Hepatocyte (in vitro differentiated cells): ENCODE results near the gene MAMDC2. TPM values are rescaled to one million over a fixed set of nuclear protein-coding genes. Genes with fewer than 3 reads are reported as not detected.

Experiments
- DNase-seq: peaks from one replicate; pipeline ENCODE4 v3.0.0-alpha.2; 2016; ENCODE audit warnings: low spot score
- H2AFZ ChIP-seq: fragments of 200-600 bp; sonication (generic); 2 replicates; pipeline ENCODE4 v1.6.0; 2016; ENCODE audit warnings: antibody characterized with exemption, mild to moderate bottlenecking
- H3K27ac ChIP-seq: fragments of 200-600 bp; sonication (generic); 2 replicates; pipeline ENCODE4 v1.5.1; 2016; ENCODE audit warnings: mild to moderate bottlenecking
- H3K27me3 ChIP-seq: fragments of 200-600 bp; sonication (generic); 2 replicates; pipeline ENCODE4 v1.6.1; 2016
- H3K36me3 ChIP-seq: fragments of 200-600 bp; sonication (generic); replicated peaks from 2 replicates; pipeline ENCODE4 v1.5.1; 2016; ENCODE audit warnings: low read depth; ENCODE audit not compliant: insufficient read depth
- H3K4me1 ChIP-seq: fragments of 200-600 bp; sonication (generic); 2 replicates; pipeline ENCODE4 v1.5.1; 2016; ENCODE audit warnings: mild to moderate bottlenecking, moderate library complexity; ENCODE audit not compliant: insufficient read depth
- H3K4me2 ChIP-seq: fragments of 200-600 bp; sonication (generic); 2 replicates; pipeline ENCODE4 v1.6.0; 2016
- H3K4me3 ChIP-seq: fragments of 200-600 bp; sonication (generic); 2 replicates; pipeline ENCODE4 v1.5.1; 2016; ENCODE audit warnings: mild to moderate bottlenecking
- H3K79me2 ChIP-seq: fragments of 200-600 bp; sonication (generic); 2 replicates; pipeline ENCODE4 v1.6.0; 2017; ENCODE audit warnings: mild to moderate bottlenecking
- H3K9me2 ChIP-seq: fragments of 200-600 bp; sonication (generic); replicated peaks from 2 replicates; pipeline ENCODE4 v1.6.0; 2017; ENCODE audit warnings: mild to moderate bottlenecking; ENCODE audit not compliant: insufficient read depth
- H3K9me3 ChIP-seq: fragments of 200-600 bp; sonication (generic); 2 replicates; pipeline ENCODE4 v1.5.1; 2016; ENCODE audit warnings: low read depth, mild to moderate bottlenecking
- H4K20me1 ChIP-seq: fragments of 200-600 bp; sonication (generic); 2 replicates; pipeline ENCODE4 v1.6.0; 2016; ENCODE audit warnings: mild to moderate bottlenecking; ENCODE audit not compliant: insufficient read depth, poor library complexity, severe bottlenecking
- EZH2 ChIP-seq: fragments of 200-600 bp; sonication (generic); IDR thresholded peaks from 2 replicates; pipeline ENCODE4 v1.6.1; 2016; ENCODE audit warnings: antibody characterized with exemption, mild to moderate bottlenecking, borderline replicate concordance
- EZH2phosphoT487 ChIP-seq: fragments of 200-600 bp; sonication (generic); IDR thresholded peaks from one replicate; pipeline ENCODE4 v1.6.1; 2018; ENCODE audit warnings: antibody characterized with exemption, mild to moderate bottlenecking, low read depth, moderate library complexity; ENCODE audit not compliant: unreplicated experiment, severe bottlenecking
- WGBS: methylation state at CpG from one replicate; pipeline ENCODE4 v1.1.6; 2016; ENCODE audit warnings: low lambda C conversion rate; ENCODE audit errors: missing lambda C conversion rate; 5-methylcytosine and 5-hydroxymethylcytosine counted together
- polyA plus RNA-seq: library from polyadenylated mRNA; unstranded; fragments of >200 nt; fragmentation: Nextera tagmentation; extraction: Ambion mirVana; gene quantifications from 2 replicates; pipeline ENCODE4 v1.2.1, GENCODE V29; 2016
- total RNA-seq: library from RNA; depleted of rRNA; stranded (reverse); fragments of >200 nt; gene quantifications from 2 replicates; pipeline ENCODE4 v1.2.3, GENCODE V29; 2014
- TF ChIP-seq, protein P1 (sequence below): fragments of 200-600 bp; sonication (generic); IDR thresholded peaks from 2 replicates; pipeline ENCODE4 v1.5.1; 2016; ENCODE audit warnings: antibody characterized with exemption, mild to moderate bottlenecking; ENCODE audit not compliant: poor library complexity

Gene MAMDC2
- total and polyA plus RNA-seq, 2 experiments from 2014 or later = 0.65 to 1.9 TPM

DNA sequence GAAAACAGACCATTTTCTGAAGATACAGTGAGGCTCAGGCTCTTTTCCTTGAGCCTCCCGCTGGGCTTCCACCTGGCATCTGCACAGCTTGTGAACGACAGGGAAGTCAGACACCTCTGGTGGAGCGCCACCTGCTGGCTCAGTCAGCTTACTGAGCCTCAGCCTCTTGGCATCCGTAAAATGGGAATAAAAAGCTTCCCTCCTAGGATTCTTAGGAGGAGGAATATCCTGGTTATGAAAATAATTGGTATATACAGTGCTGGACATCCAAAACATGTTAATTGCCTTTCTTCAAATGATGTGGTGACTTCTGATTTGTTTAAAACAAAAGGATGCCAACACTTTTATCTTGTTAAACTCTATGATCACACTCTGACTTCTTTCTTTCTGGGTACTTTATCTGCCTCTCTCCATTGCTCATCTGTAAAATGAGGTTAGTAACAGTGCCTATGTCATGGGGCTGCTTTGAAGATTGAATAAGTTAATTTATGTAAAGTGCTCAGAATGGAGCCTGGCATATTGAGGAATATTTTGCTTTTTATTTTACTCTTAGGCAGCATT is 67.5 kb downstream of the MAMDC2 start:
- Histone ChIP-seq H3K36me3 (no peaks in the 10 kb centered on the region), H3K4me1 (no peaks in the 10 kb centered on the region), H4K20me1 (no peaks in the 10 kb centered on the region), H3K79me2 (no peaks in the 10 kb centered on the region), H3K4me3 (no peak overlapping the region), H3K9me3 (no peaks in the 10 kb centered on the region), H3K9me2 (no peaks in the 10 kb centered on the region), H3K4me2 (no peak overlapping the region), H3K27me3 (no peaks in the 10 kb centered on the region), H2AFZ (no peak overlapping the region), H3K27ac (no peak overlapping the region)
- TF ChIP-seq, protein P1, sequence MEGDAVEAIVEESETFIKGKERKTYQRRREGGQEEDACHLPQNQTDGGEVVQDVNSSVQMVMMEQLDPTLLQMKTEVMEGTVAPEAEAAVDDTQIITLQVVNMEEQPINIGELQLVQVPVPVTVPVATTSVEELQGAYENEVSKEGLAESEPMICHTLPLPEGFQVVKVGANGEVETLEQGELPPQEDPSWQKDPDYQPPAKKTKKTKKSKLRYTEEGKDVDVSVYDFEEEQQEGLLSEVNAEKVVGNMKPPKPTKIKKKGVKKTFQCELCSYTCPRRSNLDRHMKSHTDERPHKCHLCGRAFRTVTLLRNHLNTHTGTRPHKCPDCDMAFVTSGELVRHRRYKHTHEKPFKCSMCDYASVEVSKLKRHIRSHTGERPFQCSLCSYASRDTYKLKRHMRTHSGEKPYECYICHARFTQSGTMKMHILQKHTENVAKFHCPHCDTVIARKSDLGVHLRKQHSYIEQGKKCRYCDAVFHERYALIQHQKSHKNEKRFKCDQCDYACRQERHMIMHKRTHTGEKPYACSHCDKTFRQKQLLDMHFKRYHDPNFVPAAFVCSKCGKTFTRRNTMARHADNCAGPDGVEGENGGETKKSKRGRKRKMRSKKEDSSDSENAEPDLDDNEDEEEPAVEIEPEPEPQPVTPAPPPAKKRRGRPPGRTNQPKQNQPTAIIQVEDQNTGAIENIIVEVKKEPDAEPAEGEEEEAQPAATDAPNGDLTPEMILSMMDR = peak; percentile 84
- no peak for TF ChIP-seq EZH2
- TF ChIP-seq EZH2phosphoT487 = no peak
- WGBS = 16% methylated on average over 4 of the region's 4 CpGs
- peak; percentile 86 for DNase-seq

DNA sequence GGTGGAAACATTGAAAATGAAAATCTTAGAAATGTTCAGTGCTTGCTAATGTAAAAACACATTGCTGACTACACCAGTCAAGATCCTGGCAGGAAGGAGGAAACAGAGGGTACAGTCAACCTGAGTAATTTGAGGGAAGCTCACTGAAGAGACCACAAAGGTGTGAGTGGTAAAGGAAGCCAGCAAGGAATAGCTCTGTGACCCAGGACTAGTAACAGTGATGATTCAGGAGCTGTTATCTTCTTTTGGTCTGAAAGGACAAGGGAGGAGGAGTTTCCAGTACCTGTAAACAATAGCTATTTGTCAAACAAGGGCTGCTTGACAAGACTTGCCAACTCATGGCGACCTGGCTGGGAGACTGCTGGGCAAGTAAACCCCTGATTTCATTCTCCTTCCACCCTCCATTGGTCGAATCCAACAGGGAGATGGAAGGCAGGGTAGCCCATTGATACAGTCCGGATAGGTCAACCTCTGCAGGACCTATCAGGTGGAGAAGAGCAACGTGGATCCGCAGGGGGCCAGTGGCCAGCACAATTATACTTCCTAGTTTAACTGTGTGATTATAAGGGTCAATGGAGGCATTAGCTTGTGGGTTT is 68.1 kb downstream of the MAMDC2 start:
- Histone ChIP-seq H3K9me2 (no peaks in the 10 kb centered on the region), H3K79me2 (no peaks in the 10 kb centered on the region), H4K20me1 (no peaks in the 10 kb centered on the region), H3K4me1 (no peaks in the 10 kb centered on the region), H3K27me3 (no peaks in the 10 kb centered on the region), H3K36me3 (no peaks in the 10 kb centered on the region), H3K27ac (no peak overlapping the region), H3K4me2 (no peak overlapping the region), H3K9me3 (no peaks in the 10 kb centered on the region), H3K4me3 (no peak overlapping the region), H2AFZ (no peak overlapping the region)
- TF ChIP-seq EZH2phosphoT487 (no peak), EZH2 (no peak)
- TF ChIP-seq, protein P1 = no peak
- DNase-seq = peak; percentile 22
- WGBS = 67% methylated on average over 5 of the region's 5 CpGs

DNA sequence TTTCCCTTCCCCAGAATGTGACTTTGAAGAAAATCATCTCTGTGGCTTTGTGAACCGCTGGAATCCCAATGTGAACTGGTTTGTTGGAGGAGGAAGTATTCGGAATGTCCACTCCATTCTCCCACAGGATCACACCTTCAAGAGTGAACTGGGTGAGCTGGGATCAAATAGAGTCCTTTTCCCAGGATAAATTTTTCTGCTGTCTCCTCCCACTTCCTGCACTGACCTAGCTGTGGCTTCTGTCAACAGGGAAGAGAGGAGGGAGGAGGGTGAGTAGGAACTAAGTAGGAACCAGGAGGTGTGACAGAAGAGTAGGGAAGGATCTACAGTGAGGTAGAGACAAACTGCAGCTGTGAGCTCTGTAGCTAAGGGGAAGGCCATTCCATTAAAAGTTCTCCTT is 69.3 kb downstream of the MAMDC2 start:
- 98% methylated on average over 2 of the region's 2 CpGs for WGBS
- H3K9me2 ChIP-seq = no peaks in the 10 kb centered on the region
- TF ChIP-seq, protein P1 = no peak
- no peak for TF ChIP-seq EZH2phosphoT487
- TF ChIP-seq EZH2 = no peak

More for the DNA sequence above, 69.3 kb downstream of the MAMDC2 start:
- no peaks in the 10 kb centered on the region for H3K27me3 ChIP-seq
- DNase-seq = no peak
- H3K4me2 ChIP-seq = no peak overlapping the region
- H3K4me3 ChIP-seq = no peak overlapping the region
- no peaks in the 10 kb centered on the region for H3K79me2 ChIP-seq
- H3K36me3 ChIP-seq = no peaks in the 10 kb centered on the region
- peaks cover 2% of the 10 kb centered on the region for H3K4me1 ChIP-seq
- H4K20me1 ChIP-seq = no peaks in the 10 kb centered on the region
- no peaks in the 10 kb centered on the region for H3K9me3 ChIP-seq
- no peak overlapping the region for H3K27ac ChIP-seq
- no peak overlapping the region for H2AFZ ChIP-seq
